Stimulated activated CD8-positive, alpha-beta memory T cell treated with anti-CD3 and anti-CD28 coated beads, Interleukin-7, amount 100 ng/mL, for 24 hours (primary cell): ENCODE data around the gene RAB23.

Experiments used
- DNase-seq: peaks from one replicate; pipeline ENCODE4 v3.0.0-alpha.2; 2020; ENCODE audit warnings: low read depth

The RAB23 gene

GRCh38 chr6:57180596-57180995, 41.5 kb downstream of the RAB23 start:
- DNase-seq = no peak

DNA sequence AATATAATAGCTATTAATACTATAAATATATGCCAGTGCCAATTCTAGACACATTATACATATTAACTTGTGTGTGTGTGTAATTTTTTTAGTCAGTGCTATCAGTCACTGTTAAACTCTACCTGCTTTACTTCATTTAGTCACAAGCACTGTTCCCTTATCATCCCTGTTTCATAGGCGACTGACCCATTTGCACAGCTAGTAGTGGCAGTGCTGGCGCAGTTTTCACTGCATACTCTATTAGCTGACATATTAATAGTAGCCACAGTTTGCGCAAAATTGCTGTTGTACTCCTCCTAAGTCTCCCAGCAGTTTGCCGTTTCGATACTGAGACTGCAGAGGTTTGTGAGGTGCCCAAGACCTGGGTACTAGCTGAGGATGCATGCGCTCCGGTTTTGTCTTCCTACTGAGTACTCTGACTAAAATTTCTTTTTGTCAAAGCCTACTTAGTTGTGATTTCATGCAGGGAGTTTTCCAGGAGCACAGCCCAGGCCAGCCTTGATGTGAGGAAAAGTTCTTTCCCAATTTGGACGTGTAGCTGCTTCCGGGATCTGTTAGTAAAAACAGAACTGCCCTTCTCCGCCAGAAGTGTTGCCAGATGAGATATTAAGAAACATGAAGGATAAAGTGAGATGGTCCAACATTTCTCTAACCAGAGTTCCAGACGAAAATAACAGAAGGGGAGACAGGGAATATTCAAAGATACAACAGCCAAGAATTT, 44.4 kb downstream of the RAB23 start:
- no peak for DNase-seq

DNA sequence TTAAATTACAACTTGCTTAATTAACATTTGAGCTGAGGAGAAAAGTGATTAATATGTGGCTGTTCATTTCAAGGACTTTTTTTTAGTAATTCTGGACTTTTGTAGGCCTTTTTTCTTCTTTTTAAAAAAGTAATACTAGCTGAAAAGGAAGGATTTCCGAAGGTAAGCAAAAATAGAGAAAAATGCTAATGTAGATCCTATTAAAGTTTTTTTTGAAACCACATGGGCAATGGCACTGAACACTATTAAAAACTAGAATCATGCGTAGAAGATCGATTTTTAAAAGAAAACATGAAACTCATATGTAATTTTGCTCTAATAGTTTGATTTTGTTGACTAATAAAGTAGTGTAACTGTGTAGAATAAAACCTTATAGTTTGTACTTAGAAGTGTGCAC, 47.6 kb downstream of the RAB23 start:
- no peak for DNase-seq

- DNase-seq = no peak
Measured at GRCh38 chr6:57173886-57174510, 48.1 kb downstream of the RAB23 start.

GRCh38 chr6:57173056-57173885, 48.8 kb downstream of the RAB23 start:
- DNase-seq = no peak

DNA sequence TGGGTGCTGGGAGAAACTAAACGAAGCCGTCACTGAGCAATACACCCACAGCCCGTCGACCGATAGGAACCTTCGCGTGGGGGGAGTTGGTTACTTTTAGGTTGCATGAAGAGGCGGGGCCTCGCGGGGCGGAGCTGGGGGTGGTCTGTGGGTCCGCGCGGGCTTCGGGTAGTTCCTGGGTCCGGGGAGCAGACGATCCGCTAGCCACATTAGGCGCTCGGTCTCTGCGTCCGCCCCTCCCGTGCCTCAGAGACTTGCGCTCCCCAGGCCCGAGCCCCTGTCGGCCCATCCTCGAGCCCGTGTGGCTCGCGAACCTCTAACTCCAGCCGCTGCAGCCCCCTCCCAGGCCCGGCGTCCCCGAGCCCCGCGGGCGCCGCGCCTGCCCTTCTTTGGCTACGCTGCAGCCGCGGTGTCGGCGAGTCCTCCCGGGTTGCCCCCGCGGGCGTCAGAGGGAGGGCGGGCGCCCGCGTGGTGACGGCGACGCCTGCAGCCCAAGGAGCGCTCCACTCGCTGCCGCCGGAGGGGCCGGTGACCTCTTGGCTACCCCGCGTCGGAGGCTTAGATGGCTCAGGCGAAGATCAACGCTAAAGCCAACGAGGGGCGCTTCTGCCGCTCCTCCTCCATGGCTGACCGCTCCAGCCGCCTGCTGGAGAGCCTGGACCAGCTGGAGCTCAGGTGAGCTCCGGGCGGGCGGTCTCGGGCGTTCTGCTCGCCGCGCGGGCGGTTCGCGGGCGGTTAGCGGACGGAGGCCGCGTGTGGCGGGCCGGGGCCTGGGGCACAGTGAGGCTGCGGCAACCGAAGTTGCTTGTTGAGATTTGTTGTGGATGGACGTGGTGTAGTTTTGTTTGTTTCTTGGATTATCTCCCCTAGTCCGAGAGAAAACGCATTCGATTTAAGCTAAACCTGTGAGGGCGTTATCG, 49.7 kb downstream of the RAB23 start, which contains the start of gene BAG2:
BAG2 (plus strand) TSS at position 191 of the 920 bp plus-strand sequence; CDS start at position 563, 372 bp downstream.
- DNase-seq = peak; percentile 84

DNA sequence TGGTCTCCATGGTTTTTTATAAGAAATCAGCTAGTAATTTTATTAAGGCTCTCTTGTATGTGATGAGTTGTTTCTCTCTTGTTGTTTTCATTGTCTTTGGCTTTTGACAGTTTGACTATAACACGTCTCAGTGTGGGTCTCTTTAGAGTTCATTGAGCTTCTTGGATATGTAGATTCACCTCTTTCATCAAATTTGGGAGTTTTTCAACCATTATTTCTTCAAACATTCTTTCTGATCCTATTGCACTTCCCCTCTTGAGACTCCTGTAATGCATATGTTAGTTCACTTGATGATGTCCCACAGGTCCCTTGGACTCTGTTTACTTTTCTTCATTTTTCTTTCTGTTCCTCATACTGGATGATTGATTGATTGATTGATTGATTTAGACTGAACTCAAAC, 57.0 kb downstream of the RAB23 start:
- DNase-seq = no peak

DNA sequence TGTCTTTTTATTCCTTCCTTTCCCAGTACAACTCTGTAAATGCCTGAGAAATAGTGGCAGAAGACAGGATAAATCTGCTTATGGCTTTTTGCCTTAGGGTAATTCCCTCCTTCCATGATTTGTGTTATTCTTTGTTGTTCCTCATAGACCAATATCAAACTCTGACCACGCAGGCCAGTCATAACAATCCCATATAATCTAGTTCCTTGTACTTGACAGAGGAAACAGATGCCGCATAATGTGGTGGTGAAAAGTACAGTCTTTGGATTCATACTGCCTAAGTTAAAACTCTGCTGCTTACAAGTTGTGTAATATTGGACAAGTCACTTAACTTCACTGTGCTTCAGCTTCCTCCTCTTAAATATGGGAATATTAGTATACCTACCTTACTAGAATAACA, 58.2 kb downstream of the RAB23 start:
- no peak for DNase-seq

DNA sequence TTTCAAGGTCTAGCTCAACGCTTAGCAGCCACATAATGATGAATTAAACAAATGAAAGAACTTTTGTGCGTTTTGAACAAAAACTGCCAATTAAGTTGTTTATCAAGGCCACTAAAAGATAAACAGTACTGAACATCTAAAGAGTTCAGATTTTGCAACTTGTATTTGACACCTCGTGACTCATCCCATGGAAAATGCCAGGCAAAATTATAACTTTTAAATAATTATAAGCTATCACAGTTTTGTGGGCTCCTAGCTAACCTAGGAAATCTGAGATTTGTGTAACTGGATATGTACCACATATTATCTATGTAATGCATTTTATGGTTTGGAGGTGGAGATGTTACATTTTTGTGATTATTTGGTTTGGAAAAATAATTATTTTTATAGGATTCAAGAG, 59.6 kb downstream of the RAB23 start:
- DNase-seq = no peak

- DNase-seq = no peak
Measured at GRCh38 chr6:57162028-57162427, 60.1 kb downstream of the RAB23 start.

- no peak for DNase-seq
Measured at GRCh38 chr6:57159127-57159526, 63.0 kb downstream of the RAB23 start.

DNA sequence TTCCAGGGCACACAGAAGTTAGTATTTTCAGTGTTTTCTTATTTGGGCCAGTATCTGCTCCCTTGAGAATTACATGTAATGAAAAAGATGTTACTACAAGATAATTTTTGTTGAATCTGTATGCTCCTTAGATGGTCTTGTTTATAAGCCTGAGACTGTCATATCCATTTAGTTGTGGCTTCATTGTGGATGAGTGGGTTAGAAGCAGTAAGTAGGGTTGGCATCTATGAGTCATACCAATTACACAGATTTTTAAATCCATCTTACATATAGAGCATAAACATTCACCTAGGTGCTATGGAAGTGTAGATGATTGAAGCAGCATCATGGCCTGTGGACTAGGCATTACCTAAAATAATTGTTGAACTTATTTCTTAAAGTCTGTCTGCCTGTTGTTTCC, 63.4 kb downstream of the RAB23 start:
- no peak for DNase-seq

DNA sequence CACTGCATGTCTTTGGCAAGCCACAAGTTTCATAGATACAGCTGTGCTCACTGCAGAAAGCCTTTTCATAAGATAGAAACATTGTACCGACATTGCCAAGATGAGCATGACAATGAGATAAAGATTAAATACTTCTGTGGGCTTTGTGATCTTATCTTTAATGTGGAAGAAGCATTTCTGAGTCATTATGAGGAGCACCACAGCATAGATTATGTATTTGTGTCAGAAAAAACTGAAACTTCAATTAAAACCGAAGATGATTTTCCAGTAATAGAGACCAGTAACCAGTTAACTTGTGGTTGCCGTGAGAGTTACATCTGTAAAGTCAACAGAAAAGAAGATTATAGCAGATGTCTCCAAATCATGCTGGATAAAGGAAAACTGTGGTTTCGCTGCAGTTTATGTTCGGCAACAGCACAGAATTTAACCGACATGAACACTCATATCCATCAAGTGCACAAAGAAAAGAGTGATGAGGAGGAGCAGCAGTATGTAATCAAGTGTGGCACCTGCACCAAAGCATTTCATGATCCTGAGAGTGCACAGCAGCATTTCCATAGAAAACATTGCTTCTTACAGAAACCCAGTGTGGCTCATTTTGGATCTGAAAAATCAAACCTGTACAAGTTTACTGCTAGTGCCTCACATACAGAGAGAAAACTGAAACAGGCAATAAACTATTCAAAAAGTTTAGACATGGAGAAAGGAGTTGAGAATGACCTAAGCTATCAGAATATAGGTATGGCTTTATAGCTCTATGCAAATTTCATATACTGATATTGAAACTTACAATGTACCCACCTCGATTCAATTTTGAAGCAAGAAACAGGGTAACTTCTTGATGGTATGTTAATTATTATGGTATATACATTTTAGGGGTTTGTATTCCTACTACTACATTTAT, 73.9 kb downstream of the RAB23 start:
- no peak for DNase-seq

GRCh38 chr6:57147401-57147800, 74.7 kb downstream of the RAB23 start:
- DNase-seq = no peak

DNA sequence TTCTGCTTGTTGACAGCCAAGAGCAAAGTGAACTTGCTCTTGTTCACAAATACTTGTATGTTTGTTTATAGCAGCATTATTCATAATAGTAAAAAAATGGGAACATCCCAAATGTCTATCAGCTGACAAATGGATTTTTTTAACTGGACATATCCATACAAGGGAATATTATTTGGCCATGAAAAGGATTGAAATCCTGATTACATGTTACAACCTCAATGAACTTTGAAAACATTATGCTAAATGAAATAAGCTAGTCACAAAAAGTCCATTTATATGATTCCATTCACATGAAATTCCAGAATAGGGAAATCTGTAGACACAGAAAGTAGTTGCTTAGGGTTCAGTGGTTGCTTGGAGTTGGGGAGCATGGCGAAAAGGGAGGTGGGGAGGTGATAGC, 78.4 kb downstream of the RAB23 start:
- DNase-seq = no peak

GRCh38 chr6:57142178-57142525, 80.0 kb downstream of the RAB23 start:
- no peak for DNase-seq

- no peak for DNase-seq
Measured at GRCh38 chr6:57141451-57142177, 80.5 kb downstream of the RAB23 start.

DNA sequence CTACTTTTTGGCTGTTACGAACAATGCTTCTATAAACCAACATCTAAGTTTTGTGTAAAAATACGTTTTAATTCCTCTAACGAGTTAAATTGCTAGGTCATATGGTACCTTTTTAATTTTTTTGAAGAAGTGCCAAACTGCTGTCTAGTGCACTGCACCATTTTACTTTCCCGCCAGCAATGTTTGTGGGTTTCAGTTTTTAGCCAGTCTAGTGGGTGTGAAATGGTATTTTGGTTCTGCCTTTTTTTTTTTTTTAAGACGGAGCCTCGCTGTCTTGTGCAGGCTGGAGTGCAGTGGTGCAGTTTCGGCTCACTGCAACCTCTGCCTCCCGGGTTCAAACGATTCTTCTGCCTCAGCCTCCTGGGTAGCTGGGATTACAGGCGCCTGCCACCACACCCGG, 84.1 kb downstream of the RAB23 start:
- no peak for DNase-seq

- DNase-seq = no peak
Measured at GRCh38 chr6:57137350-57137749, 84.8 kb downstream of the RAB23 start.
